Tibial artery (tissue), 4 donors: ENCODE measurements around the gene SLC2A11.

Experiments
- DNase-seq, 2 donors: peaks; one replicate each; pipeline ENCODE4 v3.0.0-alpha.2; 2019
- H3K27ac ChIP-seq, 2 donors: fragments of 200-600 bp; sonication (generic) in 1 of 2; 1 replicate in 1 of 2; 2 replicates in 1 of 2; pipeline ENCODE4 v1.5.1; 2018 to 2019; ENCODE audit warnings: mild to moderate bottlenecking in 1 of 2
- H3K27me3 ChIP-seq, 2 donors: fragments of 200-600 bp; sonication (generic) in 1 of 2; one replicate each; pipeline versions ENCODE4 v1.5.1 to v1.6.0; 2016 to 2019
- H3K36me3 ChIP-seq, 3 donors: fragments of 200-600 bp; sonication (generic) in 2 of 3; one replicate each; pipeline ENCODE4 v1.5.1; 2016 to 2019; ENCODE audit warnings: mild to moderate bottlenecking in 2 of 3
- H3K4me1 ChIP-seq, 4 donors: fragments of 200-600 bp; sonication (generic) in 2 of 4; 1 replicate in 3 of 4; 2 replicates in 1 of 4; pipeline ENCODE4 v1.5.1; 2016 to 2019
- H3K4me3 ChIP-seq, 2 donors: fragments of 200-600 bp; sonication (generic) in 1 of 2; 1 replicate in 1 of 2; 2 replicates in 1 of 2; pipeline ENCODE4 v1.5.1; 2018 to 2019; ENCODE audit warnings: mild to moderate bottlenecking in 2 of 2
- H3K9me3 ChIP-seq, 3 donors: fragments of 200-600 bp; sonication (generic) in 1 of 3; one replicate each; pipeline ENCODE4 v1.5.1; 2016 to 2019
- intact Hi-C: fragments of 100-400 bp; cut with DNase I; formaldehyde crosslinking; loops from one replicate; pipeline ENCODE4 v1.15.0; 2023; ENCODE audit warnings: low total_unique reads
- TF ChIP-seq, protein P1 (sequence below), 2 experiments: fragments of 200-600 bp in 1 of 2; fragments of 450-650 bp in 1 of 2; IDR thresholded peaks; one replicate each; pipeline ENCODE4 v1.5.1; 2017 to 2019; ENCODE audit warnings: antibody characterized with exemption in 2 of 2, mild to moderate bottlenecking in 1 of 2, moderate library complexity in 1 of 2

SLC2A11 gene

DNA sequence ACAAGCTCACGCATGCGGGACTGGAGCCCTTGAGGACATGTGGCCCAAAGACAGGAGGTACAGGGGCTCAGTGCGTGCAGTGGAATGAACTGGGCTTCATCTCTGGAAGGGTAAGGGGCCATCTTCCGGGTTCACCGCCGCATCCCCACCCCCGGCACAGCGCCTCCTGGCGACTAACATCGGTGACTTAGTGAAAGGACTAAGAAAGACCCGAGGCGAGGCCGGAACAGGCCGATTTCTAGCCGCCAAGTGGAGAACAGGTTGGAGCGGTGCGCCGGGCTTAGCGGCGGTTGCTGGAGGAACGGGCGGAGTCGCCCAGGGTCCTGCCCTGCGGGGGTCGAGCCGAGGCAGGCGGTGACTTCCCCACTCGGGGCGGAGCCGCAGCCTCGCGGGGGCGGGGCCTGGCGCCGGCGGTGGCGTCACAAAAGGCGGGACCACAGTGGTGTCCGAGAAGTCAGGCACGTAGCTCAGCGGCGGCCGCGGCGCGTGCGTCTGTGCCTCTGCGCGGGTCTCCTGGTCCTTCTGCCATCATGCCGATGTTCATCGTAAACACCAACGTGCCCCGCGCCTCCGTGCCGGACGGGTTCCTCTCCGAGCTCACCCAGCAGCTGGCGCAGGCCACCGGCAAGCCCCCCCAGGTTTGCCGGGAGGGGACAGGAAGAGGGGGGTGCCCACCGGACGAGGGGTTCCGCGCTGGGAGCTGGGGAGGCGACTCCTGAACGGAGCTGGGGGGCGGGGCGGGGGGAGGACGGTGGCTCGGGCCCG lies 36.5 kb downstream of the SLC2A11 start, which contains the start of gene MIF:
MIF (plus strand) TSS at position 439 of the 765 bp plus-strand sequence; CDS start at position 531, 92 bp downstream.
- DNase-seq = peak; percentile 91 to 97
- no peaks in the 10 kb centered on the region for H3K27me3 ChIP-seq
- no peaks in the 10 kb centered on the region for H3K9me3 ChIP-seq
- H3K27ac ChIP-seq = peak within 1 kb of the TSS; percentile 92 to 93
- H3K4me1 ChIP-seq = peaks cover 0 to 29% (median 21%) of the 10 kb centered on the region in 4 donors
- TF ChIP-seq, protein P1, sequence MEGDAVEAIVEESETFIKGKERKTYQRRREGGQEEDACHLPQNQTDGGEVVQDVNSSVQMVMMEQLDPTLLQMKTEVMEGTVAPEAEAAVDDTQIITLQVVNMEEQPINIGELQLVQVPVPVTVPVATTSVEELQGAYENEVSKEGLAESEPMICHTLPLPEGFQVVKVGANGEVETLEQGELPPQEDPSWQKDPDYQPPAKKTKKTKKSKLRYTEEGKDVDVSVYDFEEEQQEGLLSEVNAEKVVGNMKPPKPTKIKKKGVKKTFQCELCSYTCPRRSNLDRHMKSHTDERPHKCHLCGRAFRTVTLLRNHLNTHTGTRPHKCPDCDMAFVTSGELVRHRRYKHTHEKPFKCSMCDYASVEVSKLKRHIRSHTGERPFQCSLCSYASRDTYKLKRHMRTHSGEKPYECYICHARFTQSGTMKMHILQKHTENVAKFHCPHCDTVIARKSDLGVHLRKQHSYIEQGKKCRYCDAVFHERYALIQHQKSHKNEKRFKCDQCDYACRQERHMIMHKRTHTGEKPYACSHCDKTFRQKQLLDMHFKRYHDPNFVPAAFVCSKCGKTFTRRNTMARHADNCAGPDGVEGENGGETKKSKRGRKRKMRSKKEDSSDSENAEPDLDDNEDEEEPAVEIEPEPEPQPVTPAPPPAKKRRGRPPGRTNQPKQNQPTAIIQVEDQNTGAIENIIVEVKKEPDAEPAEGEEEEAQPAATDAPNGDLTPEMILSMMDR (IDR thresholded peaks at IDR 0.05) = peak; percentile 54 to 72
- H3K36me3 ChIP-seq = peaks cover 0 to 21% (median 16%) of the 10 kb centered on the region in 3 donors
- intact Hi-C loops = no loop called here
- H3K4me3 ChIP-seq = peak within 1 kb of the TSS; percentile 67 to 68

DNA sequence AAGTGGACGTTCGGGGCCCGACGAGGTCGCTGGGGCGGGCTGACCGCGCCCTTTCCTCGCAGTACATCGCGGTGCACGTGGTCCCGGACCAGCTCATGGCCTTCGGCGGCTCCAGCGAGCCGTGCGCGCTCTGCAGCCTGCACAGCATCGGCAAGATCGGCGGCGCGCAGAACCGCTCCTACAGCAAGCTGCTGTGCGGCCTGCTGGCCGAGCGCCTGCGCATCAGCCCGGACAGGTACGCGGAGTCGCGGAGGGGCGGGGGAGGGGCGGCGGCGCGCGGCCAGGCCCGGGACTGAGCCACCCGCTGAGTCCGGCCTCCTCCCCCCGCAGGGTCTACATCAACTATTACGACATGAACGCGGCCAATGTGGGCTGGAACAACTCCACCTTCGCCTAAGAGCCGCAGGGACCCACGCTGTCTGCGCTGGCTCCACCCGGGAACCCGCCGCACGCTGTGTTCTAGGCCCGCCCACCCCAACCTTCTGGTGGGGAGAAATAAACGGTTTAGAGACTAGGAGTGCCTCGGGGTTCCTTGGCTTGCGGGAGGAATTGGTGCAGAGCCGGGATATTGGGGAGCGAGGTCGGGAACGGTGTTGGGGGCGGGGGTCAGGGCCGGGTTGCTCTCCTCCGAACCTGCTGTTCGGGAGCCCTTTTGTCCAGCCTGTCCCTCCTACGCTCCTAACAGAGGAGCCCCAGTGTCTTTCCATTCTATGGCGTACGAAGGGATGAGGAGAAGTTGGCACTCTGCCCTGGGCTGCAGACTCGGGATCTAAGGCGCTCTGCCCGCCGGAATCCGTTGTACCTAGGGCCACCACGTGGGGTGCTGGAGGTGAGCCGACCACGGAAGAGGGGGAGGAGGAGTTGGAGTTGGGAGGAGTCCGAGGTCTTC lies 37.3 kb downstream of the SLC2A11 start:
- TF ChIP-seq, protein P1 (IDR thresholded peaks at IDR 0.05) = peak in 1 of 2 experiments; percentile 7
- H3K27me3 ChIP-seq = no peaks in the 10 kb centered on the region
- intact Hi-C loops = no loop called here

DNA sequence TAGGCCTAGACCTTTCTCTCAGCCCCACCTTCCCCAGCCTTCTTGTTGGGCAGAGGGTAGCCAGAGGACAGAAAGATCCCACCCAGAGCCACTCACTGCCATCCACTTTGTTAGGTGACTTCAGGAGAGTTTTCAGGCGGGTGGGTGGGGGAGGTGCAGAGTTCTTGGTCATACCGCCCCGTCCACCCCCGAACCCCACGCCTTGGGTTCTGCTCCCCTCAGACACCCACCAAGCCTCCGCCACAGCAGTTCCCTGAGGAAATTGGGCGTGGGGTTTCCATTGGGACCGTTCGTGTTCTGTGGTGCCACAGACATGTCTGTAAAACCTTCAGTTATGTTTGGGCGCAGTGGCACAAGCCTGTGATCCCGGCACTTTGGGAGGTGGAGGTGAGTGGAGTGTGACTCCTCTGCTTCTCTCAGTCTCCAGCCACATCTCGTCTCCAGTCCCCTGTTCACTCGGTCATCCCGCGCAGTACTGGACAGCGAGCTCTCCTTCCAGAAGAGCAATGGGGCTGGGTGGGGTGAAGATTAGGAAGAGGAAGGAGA lies 38.0 kb downstream of the SLC2A11 start:
- H3K27me3 ChIP-seq = no peaks in the 10 kb centered on the region
- H3K4me3 ChIP-seq = peak overlapping the region; percentile 67 to 68
- H3K4me1 ChIP-seq = peaks cover 0 to 29% (median 18%) of the 10 kb centered on the region in 4 donors
- H3K27ac ChIP-seq = peak overlapping the region; percentile 92 to 93
- H3K9me3 ChIP-seq = no peaks in the 10 kb centered on the region
- intact Hi-C loops = no loop called here
- peaks cover 0 to 21% (median 16%) of the 10 kb centered on the region in 3 donors for H3K36me3 ChIP-seq
- TF ChIP-seq, protein P1 (IDR thresholded peaks at IDR 0.05) = no peak
- no peak for DNase-seq

More for the DNA sequence above, 37.3 kb downstream of the SLC2A11 start:
- Histone ChIP-seq H3K36me3 (peaks cover 0 to 21% (median 16%) of the 10 kb centered on the region in 3 donors), H3K9me3 (no peaks in the 10 kb centered on the region), H3K27ac (peak overlapping the region; percentile 92 to 93), H3K4me3 (peak overlapping the region; percentile 67 to 68), H3K4me1 (peaks cover 0 to 29% (median 18%) of the 10 kb centered on the region in 4 donors)
- DNase-seq = peak; percentile 62 to 82

DNA sequence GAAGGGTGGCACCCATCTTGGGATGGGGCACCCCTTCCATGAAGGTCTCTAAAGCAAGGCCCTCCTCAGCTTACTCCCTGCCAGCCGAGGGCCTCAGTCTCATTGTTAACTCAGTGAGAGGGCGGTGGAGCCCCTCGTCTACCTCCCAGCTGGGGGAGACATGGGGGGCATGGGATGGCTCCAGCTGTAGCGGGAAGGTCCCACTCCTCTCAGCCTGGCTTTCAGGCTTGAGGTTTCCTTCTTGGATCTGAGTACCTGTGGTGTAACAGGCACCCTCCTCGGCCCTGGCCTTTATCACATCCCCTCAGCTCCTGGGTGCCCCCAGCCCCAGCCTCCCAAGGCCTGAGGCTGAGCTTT lies 38.5 kb downstream of the SLC2A11 start:
- no peak for DNase-seq
- H3K9me3 ChIP-seq = no peaks in the 10 kb centered on the region
- H3K27me3 ChIP-seq = no peaks in the 10 kb centered on the region
- H3K4me3 ChIP-seq = no peak overlapping the region
- peaks cover 0 to 21% (median 16%) of the 10 kb centered on the region in 3 donors for H3K36me3 ChIP-seq
- peak overlapping the region; percentile 92 to 93 for H3K27ac ChIP-seq
- H3K4me1 ChIP-seq = peaks cover 0 to 29% (median 18%) of the 10 kb centered on the region in 4 donors
- intact Hi-C loops = no loop called here
- TF ChIP-seq, protein P1 (IDR thresholded peaks at IDR 0.05) = no peak

DNA sequence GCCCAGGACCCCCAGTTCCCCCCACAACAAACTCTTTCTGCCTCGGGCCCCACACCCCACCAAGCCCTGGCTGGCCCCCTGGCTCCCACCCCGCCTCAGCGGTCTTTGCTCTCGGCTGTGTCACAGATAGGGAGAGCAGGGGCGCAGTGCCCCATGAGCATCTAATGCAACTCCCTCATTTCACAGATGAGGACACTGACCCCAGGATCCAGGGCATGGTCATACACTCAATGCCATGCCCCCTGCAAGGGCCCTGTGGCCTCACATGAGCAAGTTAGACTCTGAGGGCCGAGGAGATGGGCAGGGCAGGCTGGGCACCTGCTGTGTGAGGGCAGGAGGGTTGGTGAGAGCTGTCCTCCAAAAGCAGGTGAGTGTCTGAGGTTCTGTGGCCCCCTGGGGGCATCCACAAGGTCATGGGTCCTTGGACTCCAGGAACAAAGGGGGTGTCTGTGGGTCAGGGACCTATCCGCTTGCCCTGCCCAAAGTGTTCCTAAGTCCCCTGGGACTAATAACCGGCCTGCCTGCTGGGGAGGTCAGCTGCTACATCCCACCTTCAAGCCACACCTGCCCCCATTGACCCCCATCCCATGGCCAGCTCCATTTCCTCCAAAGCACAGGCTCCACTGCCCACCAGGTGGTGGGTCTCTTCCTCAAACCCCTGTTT lies 39.0 kb downstream of the SLC2A11 start:
- DNase-seq = no peak
- TF ChIP-seq, protein P1 (IDR thresholded peaks at IDR 0.05) = no peak
- Histone ChIP-seq H3K36me3 (peaks cover 0 to 21% (median 16%) of the 10 kb centered on the region in 3 donors), H3K4me3 (no peak overlapping the region), H3K27ac (peak overlapping the region in 1 of 2 donors; percentile 92), H3K9me3 (no peaks in the 10 kb centered on the region), H3K4me1 (peaks cover 0 to 29% (median 18%) of the 10 kb centered on the region in 4 donors), H3K27me3 (no peaks in the 10 kb centered on the region)
- intact Hi-C loops = no loop called here
